IPS-18a (cell line): ENCODE data around the gene DTNB.

Source experiments
- H3K27ac ChIP-seq: one replicate; pipeline ENCODE4 v1.5.1; 2013; ENCODE audit warnings: low read length
- H3K27me3 ChIP-seq: one replicate; pipeline ENCODE4 v1.6.1; 2013; ENCODE audit warnings: mild to moderate bottlenecking, low read length; ENCODE audit not compliant: control insufficient read depth, insufficient read depth
- H3K36me3 ChIP-seq: one replicate; pipeline ENCODE4 v1.6.1; 2013; ENCODE audit warnings: low read depth, low read length; ENCODE audit not compliant: control insufficient read depth
- H3K4me1 ChIP-seq: one replicate; pipeline ENCODE4 v1.6.1; 2013; ENCODE audit warnings: low read depth, low read length; ENCODE audit not compliant: control insufficient read depth
- H3K4me3 ChIP-seq: one replicate; pipeline ENCODE4 v1.5.1; 2013; ENCODE audit warnings: low read length
- H3K9ac ChIP-seq: one replicate; pipeline ENCODE4 v1.6.1; 2013; ENCODE audit warnings: mild to moderate bottlenecking, low read length, moderate library complexity
- H3K9me3 ChIP-seq: one replicate; pipeline ENCODE4 v1.6.1; 2013; ENCODE audit warnings: low read depth, low read length; ENCODE audit not compliant: control insufficient read depth

The DTNB gene

DNA sequence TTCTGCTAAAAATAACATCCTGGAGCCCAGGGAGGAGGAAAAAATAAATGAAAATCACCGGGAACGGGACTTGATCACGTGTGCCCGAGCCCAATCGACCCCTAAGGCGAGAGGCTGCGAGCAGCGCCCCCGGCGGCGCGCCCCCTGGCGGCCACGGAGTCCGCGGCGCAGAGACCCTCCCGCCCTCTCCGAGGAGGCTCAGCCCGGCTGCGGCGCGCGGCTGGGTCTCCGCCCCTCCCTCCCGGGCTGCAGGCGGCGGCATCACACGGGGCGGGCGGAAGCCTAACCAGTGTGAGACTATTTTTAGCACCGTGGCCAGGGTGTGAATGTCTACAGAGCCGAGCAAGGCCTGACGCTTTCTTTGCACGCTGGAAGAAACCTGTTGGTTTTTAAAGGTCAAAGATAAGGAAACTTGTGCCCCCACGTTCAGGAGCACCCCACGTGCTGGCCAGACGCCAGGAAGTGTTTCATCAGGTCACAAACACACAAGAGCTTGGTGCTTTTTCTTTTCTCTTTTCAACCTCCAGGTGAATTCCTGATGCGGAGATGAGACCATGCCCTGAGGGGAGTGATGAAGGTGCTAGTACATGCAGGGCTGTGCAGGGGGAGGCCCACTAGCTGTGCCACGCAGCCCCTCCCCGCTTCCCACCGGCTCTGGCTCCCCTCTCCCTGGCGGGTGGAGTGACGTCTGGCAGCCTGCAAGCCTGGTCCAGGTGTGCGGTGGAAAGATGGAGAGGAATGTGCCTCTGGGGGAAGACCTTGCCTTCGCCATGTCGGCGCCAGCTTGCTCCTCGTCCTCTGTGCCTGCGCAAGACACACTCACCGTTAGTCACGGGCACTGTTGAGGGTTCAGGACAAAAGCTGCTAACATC lies 296.4 kb downstream of the DTNB start:
- Histone ChIP-seq H3K27ac (peak overlapping the region; percentile 49), H3K9me3 (no peaks in the 10 kb centered on the region), H3K4me1 (peaks cover 8% of the 10 kb centered on the region), H3K27me3 (peaks cover 14% of the 10 kb centered on the region), H3K9ac (peak overlapping the region; percentile 60), H3K4me3 (peak overlapping the region; percentile 54), H3K36me3 (no peaks in the 10 kb centered on the region)

DNA sequence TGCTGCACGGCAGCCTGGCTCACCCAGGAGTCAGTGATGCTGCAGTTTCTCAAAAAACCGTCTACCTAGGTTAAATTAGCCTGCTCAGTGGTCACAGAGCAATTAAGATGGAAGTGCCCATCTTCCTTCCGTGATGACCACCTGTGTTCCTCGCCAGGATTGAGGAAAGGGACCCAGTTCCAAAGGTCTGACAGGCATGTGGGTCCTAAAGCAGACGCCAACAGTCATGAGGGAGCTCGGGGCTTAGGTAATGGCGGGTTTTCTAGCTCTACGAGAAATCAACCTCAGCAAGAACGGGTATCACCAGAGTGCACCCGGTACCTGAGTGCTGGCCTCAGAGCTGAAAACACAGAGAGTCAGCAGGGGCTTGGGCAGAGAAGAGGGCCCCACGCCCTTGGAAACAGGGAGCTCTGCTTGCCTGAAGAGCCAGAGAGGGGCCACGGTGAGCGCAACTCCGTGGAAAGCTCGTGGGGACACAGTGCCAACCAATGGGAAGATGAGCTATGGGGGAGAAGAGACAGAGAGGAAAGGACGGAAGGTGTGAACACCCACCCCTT lies 297.3 kb downstream of the DTNB start:
- Histone ChIP-seq H3K27ac (no peak overlapping the region), H3K4me3 (peak overlapping the region; percentile 20), H3K27me3 (peaks cover 14% of the 10 kb centered on the region), H3K9ac (no peak overlapping the region), H3K4me1 (peaks cover 8% of the 10 kb centered on the region), H3K36me3 (no peaks in the 10 kb centered on the region), H3K9me3 (no peaks in the 10 kb centered on the region)

DNA sequence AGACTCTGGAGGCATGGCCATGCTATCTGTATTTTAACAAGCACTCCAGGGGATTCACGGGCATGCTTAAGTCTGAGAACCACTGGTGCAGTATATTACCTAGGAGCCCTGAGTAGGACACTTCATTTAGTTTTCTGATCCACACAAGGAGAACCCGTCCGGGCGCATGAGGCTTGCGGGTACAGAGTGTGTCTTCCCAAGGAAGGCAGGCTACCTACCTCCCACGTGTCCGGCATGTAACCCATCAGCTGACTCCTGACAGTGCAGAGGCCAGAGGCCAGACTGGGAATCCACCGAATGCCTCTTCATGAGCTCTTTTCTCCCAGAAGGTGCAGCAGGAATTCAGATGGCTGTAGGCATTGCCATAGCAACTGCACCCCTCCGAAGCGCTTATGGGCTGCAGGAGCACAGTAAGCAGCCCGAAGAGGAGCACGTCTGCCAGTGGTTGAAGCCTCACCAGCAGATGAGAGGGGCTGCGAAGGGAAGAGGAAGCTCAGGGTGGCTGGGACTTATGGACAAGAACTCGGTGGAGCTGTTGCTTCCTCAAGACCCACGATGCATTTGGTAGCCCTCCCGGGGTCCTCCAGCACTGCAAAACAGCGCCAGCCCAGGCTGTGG lies 297.9 kb downstream of the DTNB start:
- no peak overlapping the region for H3K27ac ChIP-seq
- no peak overlapping the region for H3K9ac ChIP-seq
- no peaks in the 10 kb centered on the region for H3K36me3 ChIP-seq
- no peak overlapping the region for H3K4me3 ChIP-seq
- no peaks in the 10 kb centered on the region for H3K9me3 ChIP-seq
- peaks cover 8% of the 10 kb centered on the region for H3K4me1 ChIP-seq
- peaks cover 14% of the 10 kb centered on the region for H3K27me3 ChIP-seq

DNA sequence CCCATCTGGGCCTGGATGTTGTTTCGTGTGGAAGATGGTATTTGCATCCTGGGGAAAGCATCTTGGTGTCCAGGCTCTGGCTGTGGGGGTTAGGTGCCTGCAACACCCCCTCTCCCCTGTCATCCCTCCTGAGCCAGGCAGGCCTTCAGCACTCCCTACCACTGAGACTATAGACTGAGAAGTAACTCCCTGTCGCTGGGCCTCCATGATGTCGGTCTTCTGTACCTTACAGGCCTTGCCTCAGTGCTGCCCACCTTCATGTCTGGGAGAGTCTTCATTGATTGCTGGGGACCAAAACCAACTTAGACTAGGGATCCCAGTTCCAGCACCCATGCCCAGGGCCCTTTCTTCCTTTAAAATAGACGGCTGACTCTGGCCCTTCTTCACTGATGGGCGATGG lies 298.6 kb downstream of the DTNB start:
- no peaks in the 10 kb centered on the region for H3K9me3 ChIP-seq
- H3K4me1 ChIP-seq, result peaks cover 8% of the 10 kb centered on the region
- H3K36me3 ChIP-seq, result no peaks in the 10 kb centered on the region
- no peak overlapping the region for H3K27ac ChIP-seq
- H3K9ac ChIP-seq, result no peak overlapping the region
- H3K4me3 ChIP-seq, result no peak overlapping the region
- peaks cover 14% of the 10 kb centered on the region for H3K27me3 ChIP-seq

DNA sequence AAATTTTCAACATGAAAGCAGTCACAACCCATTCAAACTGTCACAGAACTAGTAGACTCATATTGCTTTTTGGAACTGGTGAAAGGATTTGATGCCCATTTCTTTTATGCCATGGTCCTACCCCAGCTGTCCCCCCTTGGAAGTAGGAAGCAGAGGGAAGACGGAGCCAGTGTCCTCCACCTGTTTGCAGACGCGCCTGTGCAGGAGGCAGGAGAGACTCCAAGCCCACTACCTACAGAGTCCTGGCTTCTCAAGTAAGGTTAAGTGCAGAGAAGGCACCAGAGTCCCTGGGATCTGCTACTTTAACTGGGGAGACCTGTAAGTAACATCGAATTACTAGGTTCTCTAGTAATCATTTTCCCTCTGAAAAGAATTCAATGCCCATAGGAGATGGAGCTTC lies 299.0 kb downstream of the DTNB start:
- Histone ChIP-seq H3K4me3 (no peak overlapping the region), H3K27me3 (peaks cover 14% of the 10 kb centered on the region), H3K9me3 (no peaks in the 10 kb centered on the region), H3K27ac (no peak overlapping the region), H3K9ac (no peak overlapping the region), H3K36me3 (no peaks in the 10 kb centered on the region), H3K4me1 (peaks cover 8% of the 10 kb centered on the region)

DNA sequence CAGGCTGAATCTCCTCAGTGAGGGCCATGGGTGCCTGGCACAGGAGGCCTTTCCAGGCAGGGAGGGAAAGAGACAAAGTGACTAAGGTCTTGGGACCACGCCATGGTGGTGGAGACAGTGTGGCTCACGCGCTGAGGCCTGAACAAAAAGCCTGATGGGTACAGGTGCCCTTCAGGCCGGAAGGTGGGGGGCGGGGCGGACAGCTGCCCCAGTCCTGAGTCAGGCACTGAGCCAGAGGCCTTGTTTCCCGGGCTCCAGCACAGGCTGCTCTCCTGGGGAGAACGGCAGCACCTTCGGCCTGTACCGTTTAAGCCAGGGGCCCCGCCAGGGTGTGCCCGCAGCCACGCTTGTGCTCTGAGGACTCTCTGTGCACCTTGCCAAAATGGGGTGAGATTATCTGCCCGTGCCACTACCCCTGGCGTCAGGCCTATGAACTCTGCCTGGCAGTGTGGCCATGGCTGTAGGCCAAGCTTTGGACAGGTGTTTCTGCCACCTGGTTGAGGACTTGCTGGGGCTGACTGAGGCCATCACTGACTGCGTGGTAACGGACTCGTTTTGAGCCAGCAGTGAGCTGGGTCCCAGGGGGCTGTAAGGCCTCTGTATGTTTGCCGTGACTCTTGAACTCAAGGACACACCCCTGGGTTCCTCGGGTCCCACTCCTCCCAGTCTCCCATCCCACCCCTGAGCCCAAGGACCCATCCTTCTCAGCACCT lies 300.0 kb downstream of the DTNB start:
- H3K4me3 ChIP-seq, result no peak overlapping the region
- H3K36me3 ChIP-seq, result no peaks in the 10 kb centered on the region
- H3K27ac ChIP-seq, result no peak overlapping the region
- peaks cover 14% of the 10 kb centered on the region for H3K27me3 ChIP-seq
- H3K4me1 ChIP-seq, result peaks cover 8% of the 10 kb centered on the region
- H3K9ac ChIP-seq, result no peak overlapping the region
- H3K9me3 ChIP-seq, result no peaks in the 10 kb centered on the region

DNA sequence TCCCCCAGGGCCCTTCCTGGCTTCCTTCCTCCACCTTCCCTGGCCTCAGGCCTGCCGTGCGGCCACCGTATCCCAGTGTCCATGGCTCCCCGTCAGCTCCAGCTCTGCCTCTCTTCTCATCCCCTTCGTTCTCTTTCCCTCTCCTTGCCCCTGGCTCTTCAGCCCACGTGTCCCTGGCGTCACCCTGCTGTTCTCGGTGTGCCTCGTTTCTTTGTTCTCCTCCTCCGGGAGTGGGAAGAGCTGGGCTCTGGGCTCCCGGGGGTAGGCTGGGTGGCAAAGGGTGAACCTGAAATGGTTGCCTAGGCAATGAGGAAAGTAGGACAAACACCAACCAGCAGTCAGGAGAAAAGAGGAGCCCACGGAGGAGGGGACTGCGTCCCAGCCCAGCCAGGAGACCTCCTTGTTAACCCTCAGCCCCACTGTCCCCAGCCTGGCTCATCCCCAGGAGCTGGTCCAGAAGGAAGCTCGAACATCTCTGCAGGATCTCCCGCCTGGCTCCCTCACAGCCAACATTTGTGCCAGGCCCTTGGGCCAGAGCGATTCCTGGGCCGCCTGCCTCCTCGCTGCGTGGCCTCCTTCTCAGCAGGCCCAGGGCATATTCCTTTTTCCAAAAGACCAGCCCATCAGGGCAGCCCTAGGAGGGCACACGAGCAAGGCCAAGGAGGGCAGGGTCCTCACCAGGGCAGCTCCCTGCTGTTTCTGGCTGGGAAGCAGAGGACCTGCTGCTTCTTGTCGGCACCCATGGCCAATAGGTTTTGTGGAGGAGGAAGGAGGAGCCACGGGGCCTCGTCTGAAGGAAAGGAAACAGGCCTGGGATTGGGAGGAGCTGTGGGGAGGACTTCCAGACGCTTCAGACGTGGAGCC lies 300.7 kb downstream of the DTNB start:
- no peak overlapping the region for H3K27ac ChIP-seq
- no peak overlapping the region for H3K9ac ChIP-seq
- no peak overlapping the region for H3K4me3 ChIP-seq
- no peaks in the 10 kb centered on the region for H3K36me3 ChIP-seq
- H3K4me1 ChIP-seq, result peaks cover 8% of the 10 kb centered on the region
- H3K9me3 ChIP-seq, result no peaks in the 10 kb centered on the region
- H3K27me3 ChIP-seq, result peaks cover 16% of the 10 kb centered on the region

DNA sequence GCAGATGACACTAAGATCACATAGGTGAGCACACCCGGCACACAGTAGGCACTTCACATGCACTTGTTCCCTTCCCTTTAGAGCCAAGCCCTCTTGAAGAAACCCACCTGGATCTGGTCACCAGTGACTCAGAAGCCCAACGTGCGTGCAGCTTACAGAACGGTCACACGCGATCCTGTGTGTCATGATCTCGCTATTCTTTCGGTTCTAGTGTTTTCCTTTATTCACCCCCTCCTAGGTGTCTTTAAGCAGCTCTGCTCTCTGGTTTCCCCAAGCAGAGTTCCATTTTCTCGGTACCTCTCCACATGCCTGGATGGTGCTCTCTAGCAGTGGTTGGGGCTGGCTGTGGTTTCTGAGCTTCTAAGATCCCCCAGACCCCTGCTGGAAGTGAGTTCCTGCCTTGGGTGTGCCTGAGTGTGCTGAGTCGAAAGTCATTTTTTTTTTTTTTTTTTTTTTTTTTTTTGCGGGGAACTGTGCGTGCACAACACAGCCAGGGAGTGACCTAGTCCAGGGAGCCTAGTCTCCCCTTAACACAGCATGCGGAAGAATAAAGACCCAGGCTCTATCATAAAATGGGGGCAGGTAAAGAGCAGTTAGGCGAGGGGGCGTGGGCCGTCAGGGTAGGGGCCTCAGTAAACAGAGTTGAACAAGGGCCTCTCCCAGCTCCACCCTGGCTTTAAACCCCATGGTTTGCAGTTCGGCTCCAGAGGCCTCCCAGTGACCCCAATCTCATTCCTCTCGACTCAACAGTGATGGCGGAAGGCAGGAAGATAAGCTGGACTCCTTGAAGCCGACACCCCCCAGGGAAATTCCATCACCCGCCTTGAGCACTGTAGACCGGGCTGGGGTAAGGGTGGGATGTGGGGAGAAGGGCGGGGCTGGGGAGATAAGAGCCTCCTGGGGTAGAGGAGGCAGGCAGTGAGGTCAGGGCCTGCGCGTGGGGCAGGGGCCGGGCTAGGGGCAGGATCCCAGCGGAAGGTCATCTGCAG lies 301.8 kb downstream of the DTNB start:
- Histone ChIP-seq H3K27me3 (peaks cover 16% of the 10 kb centered on the region), H3K4me1 (no peaks in the 10 kb centered on the region), H3K9me3 (no peaks in the 10 kb centered on the region), H3K36me3 (no peaks in the 10 kb centered on the region), H3K27ac (no peak overlapping the region), H3K9ac (no peak overlapping the region), H3K4me3 (no peak overlapping the region)

DNA sequence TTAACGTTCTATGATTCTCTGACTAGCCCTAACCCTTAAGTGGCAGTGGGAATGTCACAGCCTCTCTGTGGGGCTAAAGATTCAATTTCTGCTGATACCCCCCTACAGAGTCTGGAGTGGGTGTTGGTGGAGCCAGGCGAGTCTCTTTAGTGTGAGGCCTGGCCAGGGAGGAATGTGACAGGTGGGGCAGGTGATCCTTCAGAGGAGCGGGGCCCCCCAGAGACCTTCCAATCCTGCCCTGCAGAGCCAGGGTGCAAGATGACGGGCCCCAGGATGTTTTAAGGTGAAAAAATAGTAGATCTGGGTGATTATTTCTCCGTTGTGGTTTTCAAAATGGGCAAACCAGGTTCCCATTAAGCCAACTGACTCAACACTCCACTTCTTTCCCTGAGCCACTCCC lies 303.5 kb downstream of the DTNB start:
- Histone ChIP-seq H3K9me3 (no peaks in the 10 kb centered on the region), H3K27me3 (peaks cover 10% of the 10 kb centered on the region), H3K27ac (no peak overlapping the region), H3K36me3 (no peaks in the 10 kb centered on the region), H3K9ac (no peak overlapping the region), H3K4me3 (no peak overlapping the region), H3K4me1 (no peaks in the 10 kb centered on the region)

DNA sequence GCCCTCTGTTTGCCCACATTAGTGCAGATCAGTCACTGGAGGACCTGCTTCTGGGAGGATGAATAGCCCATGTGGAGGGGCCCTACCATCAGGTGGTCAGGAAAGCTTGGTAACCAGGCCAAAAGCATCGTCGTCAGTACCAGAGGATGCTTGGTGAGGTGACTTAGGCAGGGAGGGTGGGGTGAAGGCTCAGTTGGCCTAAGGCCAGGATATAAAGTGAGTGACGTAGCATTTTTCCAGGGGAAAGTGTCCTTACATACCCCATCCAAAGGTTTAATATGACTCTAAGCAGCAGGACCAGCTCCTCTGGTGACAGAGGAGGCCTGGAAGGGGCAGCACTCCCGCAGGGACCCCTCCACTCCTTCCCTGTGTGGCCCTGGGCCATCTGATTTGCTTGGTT lies 303.9 kb downstream of the DTNB start:
- Histone ChIP-seq H3K27me3 (peaks cover 14% of the 10 kb centered on the region), H3K4me1 (no peaks in the 10 kb centered on the region)

More for the DNA sequence above, 303.9 kb downstream of the DTNB start:
- Histone ChIP-seq H3K36me3 (no peaks in the 10 kb centered on the region), H3K9me3 (no peaks in the 10 kb centered on the region), H3K4me3 (no peak overlapping the region), H3K9ac (no peak overlapping the region), H3K27ac (no peak overlapping the region)
